WTC11 (cell line): ENCODE data around the gene CORO7.

Experiments
- ATF1 ChIP-seq: sonication (generic); formaldehyde crosslinking; IDR thresholded peaks from 2 replicates; pipeline ENCODE4 v1.8.1; 2023; ENCODE audit warnings: mild to moderate bottlenecking, moderate library complexity, missing genetic modification reagents
- CTCF ChIP-seq: fragments of 200-600 bp; IDR thresholded peaks from 2 replicates; pipeline ENCODE4 v1.8.0; 2022; ENCODE audit warnings: antibody characterized with exemption
- EMX1 ChIP-seq: fragments of 250-450 bp; sonication (Bioruptor Pico); IDR thresholded peaks from 2 replicates; pipeline ENCODE4 v1.8.0; 2021; ENCODE audit warnings: mild to moderate bottlenecking
- NFYB ChIP-seq: sonication (generic); formaldehyde crosslinking; conservative IDR thresholded peaks from 2 replicates; pipeline ENCODE4 v1.8.0; 2022; ENCODE audit warnings: low read depth, missing genetic modification reagents
- SMAD3 ChIP-seq: sonication (generic); formaldehyde crosslinking; IDR thresholded peaks from 2 replicates; pipeline ENCODE4 v1.8.0; 2022; ENCODE audit warnings: missing genetic modification reagents, mild to moderate bottlenecking, borderline replicate concordance
- USF1 ChIP-seq: sonication (generic); formaldehyde crosslinking; IDR thresholded peaks from 2 replicates; pipeline ENCODE4 v1.8.0; 2022; ENCODE audit warnings: mild to moderate bottlenecking, missing genetic modification reagents
- TF ChIP-seq, protein P1 (sequence below): sonication (generic); formaldehyde crosslinking; IDR thresholded peaks from 2 replicates; pipeline ENCODE4 v1.8.1; 2022; ENCODE audit warnings: mild to moderate bottlenecking, moderate library complexity, missing genetic modification reagents
- TF ChIP-seq, protein P2 (sequence below): sonication (generic); formaldehyde crosslinking; IDR thresholded peaks from 2 replicates; pipeline ENCODE4 v1.8.1; 2022; ENCODE audit warnings: low read depth, missing genetic modification reagents, borderline replicate concordance

DNA sequence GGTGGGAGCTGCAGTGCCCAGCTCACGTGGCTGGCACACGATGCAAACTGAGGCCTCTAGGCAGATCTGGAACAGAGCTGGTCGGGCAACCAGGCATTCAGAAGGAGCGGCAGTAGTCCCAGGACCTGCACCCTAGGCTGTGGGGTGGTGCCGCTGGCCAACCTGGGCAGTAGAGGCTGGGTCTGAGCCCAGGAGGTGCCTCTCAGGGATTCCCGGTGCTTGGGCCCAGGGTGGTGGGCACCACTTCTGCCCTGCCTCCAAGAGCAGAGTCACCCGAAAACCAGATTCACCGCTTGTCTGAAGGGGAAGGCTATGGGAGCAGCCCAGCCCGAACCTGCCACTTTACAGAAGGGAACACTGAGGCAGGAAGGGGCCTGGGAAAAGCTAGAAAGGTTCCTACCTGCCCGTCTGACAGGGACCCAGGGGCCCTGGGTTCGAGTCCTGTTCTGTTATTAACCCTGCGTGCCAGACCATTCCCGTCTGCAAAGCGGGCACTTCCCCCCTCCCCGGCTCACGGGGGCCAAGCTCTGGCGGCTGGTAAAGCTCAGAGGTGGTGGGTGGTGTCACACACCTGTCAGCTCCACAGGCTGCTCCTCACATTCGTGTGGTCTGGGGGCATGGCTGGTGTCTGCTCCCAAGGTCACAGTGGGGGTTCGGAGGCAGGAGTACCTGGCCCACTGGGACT is 83.6 kb downstream of the CORO7 start:
- TF ChIP-seq CTCF (no peak), EMX1 (CRISPR knock-in tag) (no peak), SMAD3 (no peak), NFYB (CRISPR knock-in tag) (no peak), ATF1 (CRISPR knock-in tag) (no peak), USF1 (CRISPR knock-in tag) (no peak)
- TF ChIP-seq, protein P1, sequence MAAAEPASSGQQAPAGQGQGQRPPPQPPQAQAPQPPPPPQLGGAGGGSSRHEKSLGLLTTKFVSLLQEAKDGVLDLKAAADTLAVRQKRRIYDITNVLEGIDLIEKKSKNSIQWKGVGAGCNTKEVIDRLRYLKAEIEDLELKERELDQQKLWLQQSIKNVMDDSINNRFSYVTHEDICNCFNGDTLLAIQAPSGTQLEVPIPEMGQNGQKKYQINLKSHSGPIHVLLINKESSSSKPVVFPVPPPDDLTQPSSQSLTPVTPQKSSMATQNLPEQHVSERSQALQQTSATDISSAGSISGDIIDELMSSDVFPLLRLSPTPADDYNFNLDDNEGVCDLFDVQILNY (CRISPR knock-in tag) = no peak
- TF ChIP-seq, protein P2, sequence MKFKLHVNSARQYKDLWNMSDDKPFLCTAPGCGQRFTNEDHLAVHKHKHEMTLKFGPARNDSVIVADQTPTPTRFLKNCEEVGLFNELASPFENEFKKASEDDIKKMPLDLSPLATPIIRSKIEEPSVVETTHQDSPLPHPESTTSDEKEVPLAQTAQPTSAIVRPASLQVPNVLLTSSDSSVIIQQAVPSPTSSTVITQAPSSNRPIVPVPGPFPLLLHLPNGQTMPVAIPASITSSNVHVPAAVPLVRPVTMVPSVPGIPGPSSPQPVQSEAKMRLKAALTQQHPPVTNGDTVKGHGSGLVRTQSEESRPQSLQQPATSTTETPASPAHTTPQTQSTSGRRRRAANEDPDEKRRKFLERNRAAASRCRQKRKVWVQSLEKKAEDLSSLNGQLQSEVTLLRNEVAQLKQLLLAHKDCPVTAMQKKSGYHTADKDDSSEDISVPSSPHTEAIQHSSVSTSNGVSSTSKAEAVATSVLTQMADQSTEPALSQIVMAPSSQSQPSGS = no peak
